GM18519 (cell line): ENCODE measurements around the gene SLX4.
"Not testable (repeated sequence)": the region's sequence is repeated elsewhere in the genome, so short reads cannot be mapped to it uniquely, and the experiment has no call there.

Experiments
- ATAC-seq: cut with Tn5 transposase; IDR thresholded peaks from one replicate; pipeline ENCODE4 v1.9.1; 2021; ENCODE audit warnings: mild to moderate bottlenecking, moderate library complexity; ENCODE audit not compliant: unreplicated experiment, low FRiP score

Gene SLX4

GRCh38 chr16:3611146-3611975, at the start of gene SLX4:
Gene SLX4 (minus strand): TSS chr16:3611606. CDS start chr16:3608964, 2,642 bp downstream.
- peak; percentile 70 for ATAC-seq

- ATAC-seq = no peak
Measured at GRCh38 chr16:3659251-3659650, 47.8 kb upstream of the SLX4 start.

GRCh38 chr16:3656491-3657468, 45.4 kb upstream of the SLX4 start:
- ATAC-seq = no peak

GRCh38 chr16:3656160-3656490, 44.7 kb upstream of the SLX4 start:
- not testable (repeated sequence) for ATAC-seq

GRCh38 chr16:3655396-3656159, 44.2 kb upstream of the SLX4 start:
- no peak for ATAC-seq

GRCh38 chr16:3655030-3655395, 43.6 kb upstream of the SLX4 start:
- no peak for ATAC-seq

- ATAC-seq = no peak
Measured at GRCh38 chr16:3654249-3654991, 43.0 kb upstream of the SLX4 start, which contains the start of gene DNASE1. Gene DNASE1 (plus strand): TSS chr16:3654691. CDS start chr16:3655374, 683 bp downstream.

GRCh38 chr16:3652373-3653195, 41.2 kb upstream of the SLX4 start:
- ATAC-seq = no peak

- no peak for ATAC-seq
Measured at GRCh38 chr16:3651461-3652372, 40.3 kb upstream of the SLX4 start.

- no peak for ATAC-seq
Measured at GRCh38 chr16:3650631-3651265, 39.3 kb upstream of the SLX4 start.

GRCh38 chr16:3646348-3646920, 35.0 kb upstream of the SLX4 start:
- no peak for ATAC-seq

GRCh38 chr16:3645504-3646347, 34.3 kb upstream of the SLX4 start:
- ATAC-seq = no peak

GRCh38 chr16:3645108-3645503, 33.7 kb upstream of the SLX4 start:
- ATAC-seq = no peak

GRCh38 chr16:3643095-3643730, 31.8 kb upstream of the SLX4 start:
- ATAC-seq = no peak

- no peak for ATAC-seq
Measured at GRCh38 chr16:3642397-3643094, 31.1 kb upstream of the SLX4 start.
